CD8-positive, alpha-beta memory T cell (primary cell): ENCODE data around the gene FBXO44. TPM values are rescaled to one million over a fixed set of nuclear protein-coding genes. Genes with fewer than 3 reads are reported as not detected.

Experiments used
- CTCF ChIA-PET: fragments of 350-600 bp; sonication (Branson Sonifier 250); formaldehyde crosslinking; loops from one replicate; lab custom pipeline; 2021; ENCODE audit warnings: antibody characterized with exemption; lab: Charles Lee
- POLR2A ChIA-PET: fragments of 350-600 bp; sonication (Branson Sonifier 250); formaldehyde crosslinking; loops from one replicate; lab custom pipeline; 2021; ENCODE audit warnings: antibody characterized with exemption; lab: Charles Lee
- DNase-seq, 5 donors: peaks; one replicate each; pipeline versions ENCODE4 v3.0.0 to v3.0.0-alpha.2; 2020 to 2022; ENCODE audit warnings: mixed read lengths in 1 of 5
- H3K27ac ChIP-seq: one replicate; pipeline ENCODE4 v1.7.0; 2013; ENCODE audit warnings: low read depth, mild to moderate bottlenecking, low read length, moderate library complexity
- H3K27me3 ChIP-seq: 2 replicates; pipeline ENCODE4 v1.7.0; 2013; ENCODE audit warnings: low read length, mild to moderate bottlenecking; ENCODE audit not compliant: insufficient read depth, poor library complexity, severe bottlenecking
- H3K36me3 ChIP-seq: 2 replicates; pipeline ENCODE4 v1.7.0; 2013; ENCODE audit warnings: mild to moderate bottlenecking, low read length, moderate library complexity; ENCODE audit not compliant: insufficient read depth
- H3K4me1 ChIP-seq: 2 replicates; pipeline ENCODE4 v1.7.0; 2013; ENCODE audit warnings: mild to moderate bottlenecking, low read length, moderate library complexity; ENCODE audit not compliant: insufficient read depth
- H3K4me3 ChIP-seq: 2 replicates; pipeline ENCODE4 v1.7.0; 2013; ENCODE audit warnings: mild to moderate bottlenecking, low read length
- H3K9me3 ChIP-seq: 2 replicates; pipeline ENCODE4 v1.7.0; 2013; ENCODE audit warnings: mild to moderate bottlenecking, low read length
- H3K27ac Mint-ChIP-seq, 8 donors: one replicate each; pipeline ENCODE4 v1.8.0; 2020 to 2021; ENCODE audit warnings: mixed read lengths in 8 of 8, mild to moderate bottlenecking in 6 of 8, inconsistent platforms in 3 of 8, moderate library complexity in 3 of 8
- H3K27me3 Mint-ChIP-seq, 2 donors: one replicate each; pipeline ENCODE4 v1.8.0; 2020 to 2021; ENCODE audit warnings: mixed read lengths in 2 of 2, mild to moderate bottlenecking in 1 of 2, moderate library complexity in 1 of 2
- H3K36me3 Mint-ChIP-seq, 3 donors: one replicate each; pipeline ENCODE4 v1.8.0; 2020 to 2021; ENCODE audit warnings: mixed read lengths in 3 of 3, inconsistent platforms in 1 of 3, mild to moderate bottlenecking in 1 of 3
- H3K4me1 Mint-ChIP-seq, 3 donors: one replicate each; pipeline ENCODE4 v1.8.0; 2020 to 2021; ENCODE audit warnings: mixed read lengths in 3 of 3, inconsistent platforms in 1 of 3, mild to moderate bottlenecking in 1 of 3
- H3K4me3 Mint-ChIP-seq, 7 donors: one replicate each; pipeline ENCODE4 v1.8.0; 2020 to 2021; ENCODE audit warnings: mixed read lengths in 7 of 7, mild to moderate bottlenecking in 6 of 7, moderate library complexity in 4 of 7, inconsistent platforms in 2 of 7
- H3K9me3 Mint-ChIP-seq, 5 donors: one replicate each; pipeline ENCODE4 v1.8.0; 2020 to 2022; ENCODE audit warnings: mixed read lengths in 5 of 5, mild to moderate bottlenecking in 3 of 5, moderate library complexity in 2 of 5, inconsistent platforms in 1 of 5
- polyA plus RNA-seq: library from polyadenylated mRNA; unstranded; fragments of 300-500 nt; fragmentation: Illumina TruSeq; gene quantifications from one replicate; pipeline ENCODE4 v1.2.3, GENCODE V29; 2021
- total RNA-seq, 2 experiments: library from RNA; stranded (reverse); gene quantifications; one replicate each; pipeline ENCODE4 v1.2.3, GENCODE V29; 2021

FBXO44 gene
- total and polyA plus RNA-seq, 3 experiments from 2014 or later, result 12.0 to 16.0 (median 14.2) TPM

DNA sequence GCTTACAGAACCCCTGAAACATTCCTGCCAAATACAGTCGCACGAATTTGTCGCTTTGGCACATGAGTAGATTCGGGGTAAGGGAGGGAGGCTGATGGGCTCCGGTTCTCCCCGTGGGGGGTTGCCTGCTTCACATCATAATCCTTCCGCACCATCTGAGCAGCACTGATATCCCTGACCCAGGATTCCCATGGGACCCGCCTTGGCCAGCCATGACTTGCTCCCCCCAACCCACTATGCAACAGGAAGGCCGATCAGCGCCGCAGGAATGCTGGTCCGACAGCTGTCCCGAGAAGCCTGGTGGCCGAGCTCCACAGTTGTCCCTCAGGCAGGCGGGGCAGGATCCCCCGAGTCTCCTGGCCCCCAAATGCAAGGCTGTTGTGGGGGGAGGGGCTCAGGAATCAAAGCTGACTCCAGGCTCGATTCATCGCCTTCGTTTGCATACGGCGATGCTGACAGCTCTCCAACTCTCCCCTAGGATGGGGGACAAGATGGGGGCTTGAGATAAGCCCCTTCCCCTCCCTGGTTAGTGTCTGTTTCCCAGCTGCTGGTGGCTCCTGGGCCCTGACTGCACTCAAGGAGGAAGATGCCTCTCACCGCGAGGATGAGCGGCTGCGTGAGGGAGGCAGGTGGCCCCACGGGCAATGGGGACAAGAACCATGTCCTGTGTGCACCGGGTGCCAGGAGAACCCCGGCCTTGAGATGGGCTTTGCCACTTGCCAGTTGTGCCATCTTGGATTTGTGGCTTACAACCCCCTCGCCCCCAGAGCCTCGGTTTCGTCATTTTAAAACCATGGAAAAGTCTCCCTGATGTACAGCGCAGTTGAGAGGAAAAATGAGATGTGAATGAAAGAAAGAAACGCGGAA, 46.2 kb downstream of the FBXO44 start:
- no peak overlapping the region for H3K4me3 Mint-ChIP-seq
- H3K36me3 Mint-ChIP-seq, result no peaks in the 10 kb centered on the region
- Histone ChIP-seq H3K27me3 (no peaks in the 10 kb centered on the region), H3K27ac (no peak overlapping the region), H3K9me3 (no peaks in the 10 kb centered on the region), H3K36me3 (no peaks in the 10 kb centered on the region), H3K4me1 (no peaks in the 10 kb centered on the region), H3K4me3 (no peak overlapping the region)
- ChIA-PET POLR2A (interaction anchor here (0.6 kb wide), 1 partner anchor 36 kb away, joined by 3 read pairs; no protein-coding TSS in a partner anchor), CTCF (interaction anchor here (1.2 kb wide), 1 partner anchor 18 kb away, joined by 3 read pairs; no protein-coding TSS in a partner anchor)
- DNase-seq, result no peak
- peaks cover 0 to 30% of the 10 kb centered on the region in 2 donors for H3K27me3 Mint-ChIP-seq
- H3K4me1 Mint-ChIP-seq, result peaks cover 0 to 3% (median 0%) of the 10 kb centered on the region in 3 donors
- no peaks in the 10 kb centered on the region for H3K9me3 Mint-ChIP-seq
- H3K27ac Mint-ChIP-seq, result no peak overlapping the region

DNA sequence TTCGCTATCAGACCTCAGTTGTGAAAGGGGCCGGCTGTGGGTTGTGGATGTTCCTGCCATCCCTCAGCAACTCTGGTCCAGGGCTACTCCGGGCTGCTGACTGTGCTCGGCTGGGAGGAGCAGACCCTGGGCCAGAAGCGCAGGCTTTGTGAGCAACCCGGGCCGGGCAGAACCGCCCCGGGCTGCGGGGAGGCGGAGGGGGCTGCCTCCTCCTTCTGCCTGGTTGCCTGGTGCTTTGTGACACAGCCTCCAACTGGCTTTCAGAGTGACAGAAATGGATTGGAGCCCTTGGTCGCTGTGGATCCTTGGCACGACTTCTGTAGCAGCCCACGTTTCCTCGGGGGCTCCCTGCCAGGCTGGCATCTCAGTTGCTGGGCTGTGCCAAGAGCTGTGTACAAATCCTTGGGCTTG, 46.9 kb downstream of the FBXO44 start:
- CTCF ChIA-PET, result no interaction called here
- H3K4me1 Mint-ChIP-seq, result peaks cover 0 to 3% (median 0%) of the 10 kb centered on the region in 3 donors
- no peak overlapping the region for H3K27ac Mint-ChIP-seq

DNA sequence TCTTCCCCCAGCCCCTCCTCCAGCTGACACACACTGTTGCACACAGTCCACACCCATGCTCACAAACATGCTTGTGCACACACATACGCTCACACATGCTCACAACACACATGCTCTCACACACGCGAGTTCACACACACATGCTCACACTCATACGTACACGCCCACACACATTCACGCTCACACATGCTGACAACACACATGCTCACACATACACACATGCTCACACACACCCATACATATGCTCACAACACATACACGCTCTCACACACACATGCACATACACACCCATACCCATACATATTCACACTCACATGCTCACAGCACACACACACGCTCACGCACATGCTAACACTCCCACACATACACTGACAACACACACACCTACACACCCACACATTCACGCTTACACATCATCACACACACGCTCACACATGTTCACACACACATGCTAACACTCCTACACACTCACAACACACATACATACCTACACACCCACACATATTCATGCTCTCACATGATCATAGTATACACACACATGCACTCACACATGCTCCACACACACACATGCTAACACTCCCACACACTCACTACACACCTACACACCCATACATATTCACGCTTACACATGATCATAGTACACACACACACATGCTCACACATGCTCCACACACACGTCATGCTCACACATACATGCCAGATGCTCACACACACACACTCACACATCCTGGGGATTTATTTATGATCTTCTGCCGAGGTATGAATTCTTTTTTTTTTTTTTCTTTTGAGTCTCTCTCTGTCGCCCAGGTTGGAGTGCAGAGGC, 47.5 kb downstream of the FBXO44 start:
- H3K36me3 ChIP-seq, result no peaks in the 10 kb centered on the region
- no peak overlapping the region for H3K27ac Mint-ChIP-seq
- H3K9me3 ChIP-seq, result no peaks in the 10 kb centered on the region
- no peak overlapping the region for H3K27ac ChIP-seq
- peaks cover 0 to 3% (median 0%) of the 10 kb centered on the region in 3 donors for H3K4me1 Mint-ChIP-seq
- H3K4me3 Mint-ChIP-seq, result no peak overlapping the region
- H3K27me3 ChIP-seq, result no peaks in the 10 kb centered on the region
- no peak for DNase-seq
- ChIA-PET CTCF (no interaction called here), POLR2A (no interaction called here)
- H3K4me3 ChIP-seq, result no peak overlapping the region
- H3K9me3 Mint-ChIP-seq, result no peaks in the 10 kb centered on the region
- no peaks in the 10 kb centered on the region for H3K4me1 ChIP-seq
- peaks cover 0 to 32% of the 10 kb centered on the region in 2 donors for H3K27me3 Mint-ChIP-seq
- no peaks in the 10 kb centered on the region for H3K36me3 Mint-ChIP-seq

More for the DNA sequence above, 46.9 kb downstream of the FBXO44 start:
- H3K4me3 Mint-ChIP-seq, result no peak overlapping the region
- H3K4me1 ChIP-seq, result no peaks in the 10 kb centered on the region
- no peaks in the 10 kb centered on the region for H3K27me3 ChIP-seq
- H3K27me3 Mint-ChIP-seq, result peaks cover 0 to 32% of the 10 kb centered on the region in 2 donors
- no peaks in the 10 kb centered on the region for H3K36me3 ChIP-seq
- no peaks in the 10 kb centered on the region for H3K9me3 Mint-ChIP-seq
- DNase-seq, result no peak
- no peak overlapping the region for H3K27ac ChIP-seq
- POLR2A ChIA-PET, result no interaction called here
- no peaks in the 10 kb centered on the region for H3K36me3 Mint-ChIP-seq
- no peak overlapping the region for H3K4me3 ChIP-seq
- no peaks in the 10 kb centered on the region for H3K9me3 ChIP-seq

DNA sequence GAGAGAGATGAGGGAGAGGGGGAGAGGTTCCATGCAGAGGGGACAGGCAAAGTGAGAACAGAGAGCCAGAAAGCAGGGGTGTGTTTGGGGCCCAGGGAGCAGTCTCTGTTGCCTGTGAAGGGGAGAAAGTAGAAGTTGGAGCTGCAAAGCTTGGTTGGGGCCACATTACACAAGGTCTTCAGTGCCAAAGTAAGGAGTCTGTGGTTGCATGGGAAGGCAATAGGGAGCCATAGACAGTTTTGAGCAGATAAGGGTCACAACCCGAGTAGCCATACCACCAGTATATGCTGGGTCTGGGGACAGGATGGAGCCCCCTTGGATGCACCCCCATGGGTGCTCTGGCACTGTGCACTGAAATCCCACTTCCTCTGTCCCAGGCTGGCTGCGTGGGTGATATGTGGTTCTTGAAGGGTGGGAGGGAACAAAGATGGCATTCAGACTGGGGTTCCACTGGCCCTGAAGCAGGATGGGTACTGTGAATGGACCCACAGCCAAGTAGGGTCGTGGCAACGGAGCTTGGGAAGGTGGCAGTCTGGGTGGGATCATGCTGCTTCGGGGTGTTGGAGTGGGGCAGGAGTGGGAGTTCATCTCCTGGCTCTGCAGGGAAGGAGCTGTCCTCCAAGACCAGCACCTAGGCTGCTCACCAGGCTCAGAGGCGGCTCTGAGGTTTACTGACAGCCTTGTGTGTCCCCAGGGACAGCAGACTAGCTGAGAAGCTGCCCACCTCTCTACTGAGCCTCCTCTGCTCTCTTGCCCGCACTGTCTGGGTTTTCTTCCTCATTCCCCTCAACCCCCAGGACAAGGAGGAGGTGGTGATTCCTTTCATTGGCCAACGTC, 48.9 kb downstream of the FBXO44 start:
- no peaks in the 10 kb centered on the region for H3K36me3 Mint-ChIP-seq
- no peak overlapping the region for H3K4me3 Mint-ChIP-seq
- H3K9me3 Mint-ChIP-seq, result no peaks in the 10 kb centered on the region
- no peak for DNase-seq
- POLR2A ChIA-PET, result no interaction called here
- H3K27ac ChIP-seq, result no peak overlapping the region
- H3K4me3 ChIP-seq, result no peak overlapping the region
- no peaks in the 10 kb centered on the region for H3K4me1 ChIP-seq
- H3K9me3 ChIP-seq, result no peaks in the 10 kb centered on the region
- H3K27me3 Mint-ChIP-seq, result peaks cover 0 to 33% of the 10 kb centered on the region in 2 donors
- CTCF ChIA-PET, result interaction anchor here (2.4 kb wide), 1 partner anchor 16 kb away, joined by 11 read pairs; no protein-coding TSS in a partner anchor
- H3K4me1 Mint-ChIP-seq, result no peaks in the 10 kb centered on the region
- H3K27ac Mint-ChIP-seq, result no peak overlapping the region
- no peaks in the 10 kb centered on the region for H3K27me3 ChIP-seq
- H3K36me3 ChIP-seq, result no peaks in the 10 kb centered on the region

DNA sequence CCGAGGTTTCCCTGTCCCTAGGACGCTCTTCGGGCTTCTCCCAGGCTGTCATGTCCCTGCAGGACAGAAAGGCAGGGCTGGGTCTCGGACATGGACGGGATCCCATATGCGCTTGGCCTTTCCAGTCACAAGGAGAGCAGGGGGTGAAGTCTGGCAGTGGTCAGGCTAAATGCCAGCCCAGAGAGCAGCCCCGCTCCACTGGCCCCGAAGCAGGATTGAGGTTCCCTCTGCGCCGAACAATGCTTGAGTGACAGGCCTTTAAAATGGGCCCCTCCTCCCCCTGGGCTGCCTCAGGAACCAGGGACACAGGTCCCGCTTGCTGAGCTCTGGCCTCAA, 49.5 kb downstream of the FBXO44 start:
- DNase-seq, result no peak
- Histone ChIP-seq H3K27ac (no peak overlapping the region), H3K9me3 (no peaks in the 10 kb centered on the region), H3K4me3 (no peak overlapping the region), H3K27me3 (no peaks in the 10 kb centered on the region), H3K4me1 (no peaks in the 10 kb centered on the region), H3K36me3 (no peaks in the 10 kb centered on the region)
- no peaks in the 10 kb centered on the region for H3K36me3 Mint-ChIP-seq
- H3K27ac Mint-ChIP-seq, result no peak overlapping the region
- peaks cover 1 to 33% of the 10 kb centered on the region in 2 donors for H3K27me3 Mint-ChIP-seq
- no peaks in the 10 kb centered on the region for H3K9me3 Mint-ChIP-seq
- POLR2A ChIA-PET, result no interaction called here
- no peak overlapping the region for H3K4me3 Mint-ChIP-seq
- CTCF ChIA-PET, result interaction anchor here (2.4 kb wide), 1 partner anchor 16 kb away, joined by 11 read pairs; no protein-coding TSS in a partner anchor
- no peaks in the 10 kb centered on the region for H3K4me1 Mint-ChIP-seq

DNA sequence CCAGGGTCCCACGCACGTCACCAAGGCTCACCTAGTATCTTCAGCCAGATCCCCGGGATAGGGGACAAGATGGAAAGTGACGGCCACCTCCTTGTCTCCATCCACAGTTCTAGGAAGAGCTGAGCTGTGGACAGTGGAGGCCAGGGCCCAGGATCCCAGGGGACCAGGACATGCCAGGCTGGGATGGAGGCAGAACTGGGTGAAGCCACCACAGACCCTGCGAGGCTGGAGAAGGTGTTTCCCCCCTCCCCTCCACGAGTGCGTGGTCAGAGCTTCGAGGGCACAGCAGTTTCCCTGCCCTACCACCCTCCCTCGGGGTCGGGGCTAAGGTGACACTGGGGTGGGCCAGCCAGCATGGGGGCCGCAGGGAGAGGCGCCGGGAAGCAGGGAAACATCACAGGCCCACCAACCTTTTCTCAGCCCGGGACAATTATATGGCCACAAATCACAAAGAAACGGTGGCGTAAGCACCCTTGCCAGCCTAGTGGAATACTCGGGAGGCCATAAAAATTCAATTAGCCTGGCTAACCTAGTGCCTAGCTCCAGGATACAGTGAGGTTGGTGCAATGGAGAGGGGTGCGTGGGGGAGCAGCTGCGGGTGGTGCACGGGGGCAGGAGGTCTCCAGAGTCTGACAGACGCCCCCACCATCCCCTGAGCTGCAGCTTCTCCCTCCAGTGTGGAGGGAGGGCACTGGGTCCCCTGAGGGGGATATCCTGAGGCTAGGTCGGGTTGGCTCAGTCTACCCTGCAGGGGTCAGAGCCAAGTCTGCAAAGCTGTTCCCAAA, 50.2 kb downstream of the FBXO44 start:
- no peak overlapping the region for H3K4me3 Mint-ChIP-seq
- no peaks in the 10 kb centered on the region for H3K9me3 Mint-ChIP-seq
- H3K4me1 Mint-ChIP-seq, result no peaks in the 10 kb centered on the region
- H3K27me3 ChIP-seq, result no peaks in the 10 kb centered on the region
- H3K27ac Mint-ChIP-seq, result peak overlapping the region in 1 of 8 donors; percentile 14
- H3K4me3 ChIP-seq, result no peak overlapping the region
- H3K27ac ChIP-seq, result no peak overlapping the region
- H3K36me3 Mint-ChIP-seq, result no peaks in the 10 kb centered on the region
- no peaks in the 10 kb centered on the region for H3K36me3 ChIP-seq
- ChIA-PET CTCF (interaction anchor here (2.4 kb wide), 1 partner anchor 15 kb away, joined by 11 read pairs; no protein-coding TSS in a partner anchor), POLR2A (no interaction called here)
- no peaks in the 10 kb centered on the region for H3K9me3 ChIP-seq
- peaks cover 2 to 31% of the 10 kb centered on the region in 2 donors for H3K27me3 Mint-ChIP-seq
- H3K4me1 ChIP-seq, result no peaks in the 10 kb centered on the region
- DNase-seq, result no peak

DNA sequence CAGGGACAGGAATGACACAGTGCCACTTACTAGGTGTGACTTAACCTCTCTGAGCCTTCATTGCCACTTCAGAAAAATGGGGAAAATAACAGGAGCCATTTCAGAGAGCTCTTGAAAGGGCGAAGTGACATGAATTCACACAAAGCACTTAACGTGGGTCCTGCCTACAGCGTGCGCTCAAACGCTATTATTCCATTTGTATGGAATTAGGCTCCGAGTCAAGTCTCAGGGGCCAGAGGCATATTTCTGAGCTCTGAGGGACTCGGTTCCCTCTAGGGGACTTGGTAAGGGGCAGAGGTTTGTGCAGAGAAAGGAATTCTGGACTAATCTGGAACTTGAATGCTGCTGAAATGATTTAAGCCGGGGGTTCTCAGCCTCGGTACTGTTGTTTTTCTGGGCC, 50.9 kb downstream of the FBXO44 start:
- no peak overlapping the region for H3K27ac ChIP-seq
- no peaks in the 10 kb centered on the region for H3K9me3 Mint-ChIP-seq
- DNase-seq, result no peak
- peaks cover 2 to 31% of the 10 kb centered on the region in 2 donors for H3K27me3 Mint-ChIP-seq
- no peak overlapping the region for H3K27ac Mint-ChIP-seq
- H3K27me3 ChIP-seq, result no peaks in the 10 kb centered on the region
- ChIA-PET CTCF (interaction anchor here (2.4 kb wide), 1 partner anchor 14 kb away, joined by 11 read pairs; no protein-coding TSS in a partner anchor), POLR2A (no interaction called here)
- no peak overlapping the region for H3K4me3 Mint-ChIP-seq
- no peaks in the 10 kb centered on the region for H3K4me1 ChIP-seq
- H3K36me3 Mint-ChIP-seq, result no peaks in the 10 kb centered on the region
- no peaks in the 10 kb centered on the region for H3K4me1 Mint-ChIP-seq
- H3K36me3 ChIP-seq, result no peaks in the 10 kb centered on the region
- no peak overlapping the region for H3K4me3 ChIP-seq
- H3K9me3 ChIP-seq, result no peaks in the 10 kb centered on the region
